Cardiac fibroblast (primary cell): ENCODE results near the gene GNG14.

Experiments
- DNase-seq, 2 donors: peaks; one replicate each; pipeline versions ENCODE4 v3.0.0 to v3.0.0-alpha.2; 2010; ENCODE audit warnings: low read depth in 2 of 2
- H3K4me3 ChIP-seq, 2 donors: replicated peaks in 1 of 2; 1 replicate in 1 of 2; 2 replicates in 1 of 2; pipeline ENCODE4 v1.5.1; 2011; ENCODE audit warnings: low read depth in 2 of 2, low read length in 2 of 2, mild to moderate bottlenecking in 2 of 2, moderate library complexity in 1 of 2
- TF ChIP-seq, protein P1 (sequence below): IDR thresholded peaks from one replicate; pipeline ENCODE4 v1.5.1; 2011; ENCODE audit warnings: low read depth, mild to moderate bottlenecking, low read length, inconsistent platforms

Gene GNG14

DNA sequence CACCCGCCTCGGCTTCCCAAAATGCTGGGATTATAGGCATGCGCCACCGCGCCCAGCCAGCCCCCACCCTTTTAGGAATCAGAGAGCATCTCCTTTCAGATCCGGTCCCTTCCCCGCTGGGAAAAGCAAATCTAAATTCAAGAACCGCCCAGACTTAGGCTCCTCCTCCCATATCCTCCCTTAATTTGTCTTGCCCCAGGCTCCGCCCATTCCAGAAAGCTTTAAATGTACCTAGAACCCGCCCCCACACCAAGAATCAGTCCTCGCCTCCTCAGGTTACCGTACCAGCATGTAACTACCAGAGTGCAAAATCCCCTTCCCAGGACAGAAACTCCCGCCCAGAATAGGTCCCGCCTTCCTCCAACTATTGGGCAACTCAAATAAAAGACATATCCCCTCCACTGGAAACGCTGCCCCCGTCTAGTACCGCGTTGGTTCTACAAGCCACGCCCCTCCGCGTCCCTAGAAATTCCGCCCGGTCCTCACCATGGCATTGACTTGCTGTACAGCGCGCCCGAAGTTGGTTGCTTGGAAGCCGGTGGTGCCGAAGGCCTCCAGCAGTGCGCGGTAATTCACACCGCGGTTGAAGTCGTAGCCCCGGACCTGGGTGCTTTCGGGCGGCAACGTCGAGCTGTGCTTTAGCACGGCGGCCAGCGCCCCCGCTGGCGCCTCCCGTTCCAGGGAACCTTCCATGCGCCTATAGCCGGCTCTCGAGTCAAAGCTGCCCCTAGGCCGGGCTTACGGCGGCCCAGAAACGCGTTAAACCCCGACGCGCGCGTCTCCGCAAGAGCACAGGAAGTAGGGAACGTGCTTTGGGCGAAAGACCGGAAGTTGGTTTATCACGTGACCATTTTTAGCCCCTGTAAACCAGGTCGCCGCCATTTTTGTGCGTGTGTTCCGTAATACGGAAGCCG, 6.5 kb upstream of the GNG14 start, which contains the start of gene DHPS:
Gene DHPS (minus strand): TSS at position 807 of the 914 bp plus-strand sequence. CDS start 114 bp downstream, at position 693.
- H3K4me3 ChIP-seq: peak within 1 kb of the TSS; percentile 98 to 99
- peak; percentile 99 for DNase-seq
- TF ChIP-seq, protein P1, sequence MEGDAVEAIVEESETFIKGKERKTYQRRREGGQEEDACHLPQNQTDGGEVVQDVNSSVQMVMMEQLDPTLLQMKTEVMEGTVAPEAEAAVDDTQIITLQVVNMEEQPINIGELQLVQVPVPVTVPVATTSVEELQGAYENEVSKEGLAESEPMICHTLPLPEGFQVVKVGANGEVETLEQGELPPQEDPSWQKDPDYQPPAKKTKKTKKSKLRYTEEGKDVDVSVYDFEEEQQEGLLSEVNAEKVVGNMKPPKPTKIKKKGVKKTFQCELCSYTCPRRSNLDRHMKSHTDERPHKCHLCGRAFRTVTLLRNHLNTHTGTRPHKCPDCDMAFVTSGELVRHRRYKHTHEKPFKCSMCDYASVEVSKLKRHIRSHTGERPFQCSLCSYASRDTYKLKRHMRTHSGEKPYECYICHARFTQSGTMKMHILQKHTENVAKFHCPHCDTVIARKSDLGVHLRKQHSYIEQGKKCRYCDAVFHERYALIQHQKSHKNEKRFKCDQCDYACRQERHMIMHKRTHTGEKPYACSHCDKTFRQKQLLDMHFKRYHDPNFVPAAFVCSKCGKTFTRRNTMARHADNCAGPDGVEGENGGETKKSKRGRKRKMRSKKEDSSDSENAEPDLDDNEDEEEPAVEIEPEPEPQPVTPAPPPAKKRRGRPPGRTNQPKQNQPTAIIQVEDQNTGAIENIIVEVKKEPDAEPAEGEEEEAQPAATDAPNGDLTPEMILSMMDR: no peak

DNA sequence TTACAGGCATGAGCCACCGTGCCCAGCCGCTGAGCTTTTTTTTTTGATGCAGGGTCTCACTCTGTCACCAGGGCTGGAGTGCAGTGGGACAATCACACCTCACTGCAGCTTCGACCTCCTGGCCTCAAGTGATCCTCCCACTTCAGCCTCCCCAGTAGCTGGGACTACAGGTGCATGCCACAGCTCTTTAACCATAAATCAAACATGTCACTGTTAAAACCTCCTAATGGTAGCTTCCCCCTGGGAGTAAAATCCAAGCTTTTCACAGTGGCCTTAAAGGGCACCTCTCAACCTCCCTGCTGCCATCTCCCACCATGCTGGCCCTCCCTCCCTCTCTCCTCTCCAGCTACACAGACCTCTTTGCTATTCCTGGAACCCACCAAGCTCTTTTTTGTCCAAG, 2.0 kb upstream of the GNG14 start:
- no peak for DNase-seq
- TF ChIP-seq, protein P1: no peak
- H3K4me3 ChIP-seq: no peak overlapping the region

DNA sequence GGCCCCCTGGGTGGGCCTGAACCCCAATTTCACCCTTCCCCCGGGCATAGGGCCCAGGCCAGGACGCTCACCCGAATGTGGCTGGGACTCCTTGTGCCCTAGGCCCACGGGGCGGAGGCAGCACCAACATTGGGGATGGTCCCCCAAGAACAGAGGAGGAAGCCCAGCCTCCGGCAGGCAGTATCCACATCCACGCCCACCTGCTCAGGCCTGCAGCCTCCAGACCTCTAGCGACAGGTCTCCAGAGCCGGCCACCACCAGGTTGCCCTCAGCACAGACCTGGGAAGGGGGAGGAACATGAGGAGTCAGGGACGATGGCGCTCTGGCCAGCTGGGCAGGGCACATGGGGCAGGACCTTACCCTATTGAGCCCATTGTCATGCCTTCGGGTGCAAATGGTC, 1.2 kb downstream of the GNG14 start:
- no peak for DNase-seq
- no peak overlapping the region for H3K4me3 ChIP-seq
- TF ChIP-seq, protein P1: no peak

DNA sequence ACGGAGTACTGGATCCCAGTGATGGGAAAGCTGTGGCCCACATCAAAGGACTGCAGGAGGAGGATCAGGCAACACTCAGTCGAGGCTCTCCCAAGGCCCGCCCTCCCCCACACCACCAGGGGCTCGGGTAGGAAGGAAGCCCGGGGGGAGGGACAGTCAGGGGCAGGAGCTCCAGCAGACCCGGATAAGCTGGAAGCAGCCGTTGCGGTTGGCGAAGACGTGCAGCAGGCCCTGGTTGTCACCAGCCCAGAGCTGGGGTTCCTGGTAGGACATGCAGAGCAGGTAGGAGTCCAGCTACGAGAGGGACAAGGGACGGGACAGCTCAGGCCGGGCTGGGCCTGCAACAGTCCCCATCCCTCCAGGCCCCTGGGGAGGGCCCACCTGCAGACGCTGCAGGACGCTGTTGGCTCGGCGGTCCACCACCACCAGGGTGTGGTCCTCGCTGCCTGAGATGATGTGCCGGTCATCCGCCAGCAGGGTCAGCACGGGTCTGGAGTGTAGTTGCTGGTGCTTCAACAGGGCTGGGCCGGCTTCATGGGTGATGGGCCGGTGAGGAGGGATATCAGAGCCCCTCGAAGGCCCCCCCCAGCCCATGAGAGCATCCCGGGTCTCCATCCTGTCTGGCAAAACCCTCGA, 1.9 kb downstream of the GNG14 start:
- DNase-seq: no peak
- H3K4me3 ChIP-seq: no peak overlapping the region
- TF ChIP-seq, protein P1: no peak

DNA sequence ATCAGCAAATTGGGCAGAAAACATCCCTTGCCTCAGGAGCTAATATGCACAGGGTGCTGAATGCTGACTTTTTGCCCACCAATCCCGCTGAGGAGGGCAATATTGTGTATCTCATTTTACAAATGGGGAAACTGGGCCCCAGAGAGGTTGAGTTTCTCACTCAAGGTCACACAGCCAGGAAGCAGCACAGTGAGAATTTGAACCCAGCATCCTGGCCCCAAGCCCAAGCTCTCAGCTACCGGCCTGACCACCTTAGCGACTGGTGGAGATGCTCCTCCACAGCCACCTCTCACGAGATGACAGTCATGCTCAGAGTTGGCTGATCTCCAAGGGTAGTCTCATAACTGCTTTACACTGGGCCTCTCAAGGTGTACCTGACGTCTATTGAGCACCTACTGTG, 5.2 kb downstream of the GNG14 start:
- no peak overlapping the region for H3K4me3 ChIP-seq
- TF ChIP-seq, protein P1: no peak
- no peak for DNase-seq

DNA sequence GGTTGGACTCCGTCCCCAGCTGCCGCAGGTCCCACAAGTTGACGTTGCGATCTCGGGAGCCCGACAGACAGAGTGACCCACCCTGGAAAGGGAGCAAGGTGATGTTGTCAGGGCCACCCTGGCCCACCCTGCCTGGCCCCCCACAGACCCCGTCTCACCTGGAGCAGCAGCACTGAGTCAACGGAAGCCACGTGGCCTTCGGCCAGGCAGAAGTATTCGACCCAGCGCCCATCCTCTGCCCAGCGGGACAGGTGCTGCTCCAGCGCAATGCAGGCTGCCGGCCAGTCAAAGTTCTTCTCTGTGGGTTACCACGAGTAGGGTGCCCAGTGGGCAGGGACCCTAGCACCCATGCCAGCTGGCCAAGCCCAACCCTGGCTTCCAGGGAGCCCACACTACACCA, 6.8 kb downstream of the GNG14 start:
- TF ChIP-seq, protein P1: no peak
- DNase-seq: no peak
- H3K4me3 ChIP-seq: no peak overlapping the region
